Type B pancreatic cell (in vitro differentiated cells): ENCODE measurements around the gene S100A7. TPM values are rescaled to one million over a fixed set of nuclear protein-coding genes. Genes with fewer than 3 reads are reported as not detected.

Experiments used
- DNase-seq: peaks from one replicate; pipeline ENCODE4 v3.0.0; 2021; ENCODE audit warnings: mixed read lengths; ENCODE audit not compliant: unreplicated experiment; ENCODE audit errors: extremely low spot score
- H3K27ac Mint-ChIP-seq: 2 replicates; pipeline ENCODE4 v1.8.0; 2021; ENCODE audit warnings: mild to moderate bottlenecking, mixed read lengths
- H3K27me3 Mint-ChIP-seq: 2 replicates; pipeline ENCODE4 v1.8.0; 2021; ENCODE audit warnings: mixed read lengths
- H3K36me3 Mint-ChIP-seq: 2 replicates; pipeline ENCODE4 v1.8.0; 2021; ENCODE audit warnings: mixed read lengths
- H3K4me1 Mint-ChIP-seq: one replicate; pipeline ENCODE4 v1.8.0; 2021; ENCODE audit warnings: mixed read lengths; ENCODE audit not compliant: unreplicated experiment
- H3K4me3 Mint-ChIP-seq: 2 replicates; pipeline ENCODE4 v1.8.0; 2021; ENCODE audit warnings: mild to moderate bottlenecking, mixed read lengths
- H3K9me3 Mint-ChIP-seq: 2 replicates; pipeline ENCODE4 v1.8.0; 2021; ENCODE audit warnings: mixed read lengths
- total RNA-seq: library from RNA; stranded (reverse); gene quantifications from 2 replicates; pipeline ENCODE4 v1.2.1, GENCODE V29; 2021; ENCODE audit warnings: low replicate concordance
- TF ChIP-seq, protein P1 (sequence below): fragments of 200-600 bp; sonication (generic); conservative IDR thresholded peaks from 2 replicates; pipeline ENCODE4 v1.5.0; 2021; ENCODE audit warnings: antibody characterized with exemption, mild to moderate bottlenecking

The S100A7 gene
- total RNA-seq, 1 donor from 2014 or later = 6.2 TPM

DNA sequence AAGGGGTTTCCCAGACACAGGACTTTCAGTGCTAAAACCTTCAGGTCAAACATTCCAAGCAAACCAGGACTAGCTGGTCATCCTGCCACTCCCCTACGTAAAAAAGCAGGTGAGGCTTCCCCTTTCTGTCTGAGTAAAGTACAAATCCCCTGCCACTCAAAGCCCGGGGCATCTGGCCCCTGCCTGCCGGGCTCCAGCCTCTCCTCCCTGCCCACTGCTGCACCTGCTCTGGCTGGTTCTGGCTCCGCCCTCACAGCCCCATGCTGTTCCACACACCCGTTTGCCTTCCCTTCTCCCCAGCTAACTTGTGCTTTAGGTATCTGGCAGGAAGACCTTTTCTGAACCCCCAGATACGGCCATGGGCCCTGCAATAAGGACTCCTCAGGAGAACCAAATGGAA lies 23.3 kb upstream of the S100A7 start:
- peak overlapping the region; percentile 23 for H3K4me3 Mint-ChIP-seq
- H3K36me3 Mint-ChIP-seq = no peaks in the 10 kb centered on the region
- TF ChIP-seq, protein P1, sequence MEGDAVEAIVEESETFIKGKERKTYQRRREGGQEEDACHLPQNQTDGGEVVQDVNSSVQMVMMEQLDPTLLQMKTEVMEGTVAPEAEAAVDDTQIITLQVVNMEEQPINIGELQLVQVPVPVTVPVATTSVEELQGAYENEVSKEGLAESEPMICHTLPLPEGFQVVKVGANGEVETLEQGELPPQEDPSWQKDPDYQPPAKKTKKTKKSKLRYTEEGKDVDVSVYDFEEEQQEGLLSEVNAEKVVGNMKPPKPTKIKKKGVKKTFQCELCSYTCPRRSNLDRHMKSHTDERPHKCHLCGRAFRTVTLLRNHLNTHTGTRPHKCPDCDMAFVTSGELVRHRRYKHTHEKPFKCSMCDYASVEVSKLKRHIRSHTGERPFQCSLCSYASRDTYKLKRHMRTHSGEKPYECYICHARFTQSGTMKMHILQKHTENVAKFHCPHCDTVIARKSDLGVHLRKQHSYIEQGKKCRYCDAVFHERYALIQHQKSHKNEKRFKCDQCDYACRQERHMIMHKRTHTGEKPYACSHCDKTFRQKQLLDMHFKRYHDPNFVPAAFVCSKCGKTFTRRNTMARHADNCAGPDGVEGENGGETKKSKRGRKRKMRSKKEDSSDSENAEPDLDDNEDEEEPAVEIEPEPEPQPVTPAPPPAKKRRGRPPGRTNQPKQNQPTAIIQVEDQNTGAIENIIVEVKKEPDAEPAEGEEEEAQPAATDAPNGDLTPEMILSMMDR = no peak
- H3K4me1 Mint-ChIP-seq = peaks cover 19% of the 10 kb centered on the region
- DNase-seq = no peak
- H3K27ac Mint-ChIP-seq = peak overlapping the region; percentile 86
- peaks cover 4% of the 10 kb centered on the region for H3K27me3 Mint-ChIP-seq
- H3K9me3 Mint-ChIP-seq = no peaks in the 10 kb centered on the region

DNA sequence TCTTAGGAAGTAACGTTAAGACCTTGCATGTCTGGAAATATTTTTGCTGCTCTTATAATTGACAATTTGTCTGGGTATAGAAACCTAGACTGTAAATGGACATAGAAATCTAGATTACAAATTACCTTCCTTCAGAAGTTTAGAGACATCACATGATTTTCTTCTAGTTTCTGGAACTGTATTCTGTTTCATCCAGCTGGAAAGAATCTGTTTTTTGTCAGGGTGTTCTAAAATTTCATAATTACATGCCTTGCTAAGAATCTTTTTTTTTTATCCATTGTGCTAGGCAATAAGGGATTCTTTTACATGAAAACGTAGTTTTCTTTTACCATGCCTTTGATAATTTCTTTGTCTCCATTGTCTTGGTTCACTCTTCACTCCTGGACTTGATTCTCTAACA lies 20.7 kb upstream of the S100A7 start:
- TF ChIP-seq, protein P1 = no peak
- Mint-ChIP-seq H3K36me3 (no peaks in the 10 kb centered on the region), H3K27me3 (peaks cover 3% of the 10 kb centered on the region), H3K4me3 (peak overlapping the region; percentile 20), H3K9me3 (peaks cover 6% of the 10 kb centered on the region), H3K4me1 (peaks cover 29% of the 10 kb centered on the region), H3K27ac (peak overlapping the region; percentile 91)
- no peak for DNase-seq

DNA sequence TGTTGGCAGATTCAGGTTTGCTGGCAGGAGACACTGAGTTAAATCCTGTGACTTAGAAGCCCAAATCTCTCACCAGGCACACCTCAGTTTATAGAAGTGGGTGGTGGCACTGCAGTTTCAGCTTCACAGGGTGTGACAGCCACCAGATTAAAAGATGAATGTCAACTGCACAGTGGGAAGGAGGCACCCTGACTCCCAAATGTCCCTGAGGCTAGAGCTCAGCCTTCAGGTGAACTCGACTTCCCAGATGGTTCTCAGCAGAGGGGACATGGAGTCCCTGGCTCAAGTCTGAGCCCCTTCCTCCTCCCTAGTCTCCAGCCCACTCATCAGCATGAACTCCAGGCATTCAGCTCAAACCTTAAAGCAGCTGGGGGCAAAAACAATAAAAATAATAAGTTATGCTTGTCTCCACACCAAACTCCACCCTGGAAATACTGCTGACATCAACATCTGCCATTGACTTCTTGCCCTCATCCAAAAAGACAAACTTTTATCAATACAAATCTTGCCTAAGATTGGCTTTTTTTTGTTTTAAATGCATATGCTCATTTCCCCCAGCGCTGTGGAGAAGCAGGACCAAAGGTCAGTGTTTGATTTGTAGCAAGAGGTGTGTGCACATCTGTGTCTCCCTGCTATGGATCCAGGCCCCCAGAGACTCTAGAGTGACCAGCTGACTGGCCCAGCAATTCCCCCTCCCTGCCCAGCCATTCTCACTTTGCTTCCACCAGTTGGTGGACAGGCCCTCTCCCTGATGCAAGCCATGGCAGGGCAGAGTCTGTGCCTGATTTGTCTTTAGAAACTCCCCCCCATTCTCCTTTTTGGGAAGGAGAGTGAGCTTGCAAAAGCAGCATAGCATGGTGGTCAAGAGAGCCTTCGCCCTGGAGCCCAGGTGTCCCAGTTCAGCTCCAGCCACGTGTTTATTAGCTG lies 18.5 kb upstream of the S100A7 start:
- Mint-ChIP-seq H3K9me3 (peaks cover 12% of the 10 kb centered on the region), H3K4me3 (peak overlapping the region; percentile 77), H3K36me3 (peaks cover 6% of the 10 kb centered on the region), H3K4me1 (peaks cover 29% of the 10 kb centered on the region), H3K27me3 (peaks cover 3% of the 10 kb centered on the region), H3K27ac (peak overlapping the region; percentile 91)
- DNase-seq = no peak
- TF ChIP-seq, protein P1 = no peak

DNA sequence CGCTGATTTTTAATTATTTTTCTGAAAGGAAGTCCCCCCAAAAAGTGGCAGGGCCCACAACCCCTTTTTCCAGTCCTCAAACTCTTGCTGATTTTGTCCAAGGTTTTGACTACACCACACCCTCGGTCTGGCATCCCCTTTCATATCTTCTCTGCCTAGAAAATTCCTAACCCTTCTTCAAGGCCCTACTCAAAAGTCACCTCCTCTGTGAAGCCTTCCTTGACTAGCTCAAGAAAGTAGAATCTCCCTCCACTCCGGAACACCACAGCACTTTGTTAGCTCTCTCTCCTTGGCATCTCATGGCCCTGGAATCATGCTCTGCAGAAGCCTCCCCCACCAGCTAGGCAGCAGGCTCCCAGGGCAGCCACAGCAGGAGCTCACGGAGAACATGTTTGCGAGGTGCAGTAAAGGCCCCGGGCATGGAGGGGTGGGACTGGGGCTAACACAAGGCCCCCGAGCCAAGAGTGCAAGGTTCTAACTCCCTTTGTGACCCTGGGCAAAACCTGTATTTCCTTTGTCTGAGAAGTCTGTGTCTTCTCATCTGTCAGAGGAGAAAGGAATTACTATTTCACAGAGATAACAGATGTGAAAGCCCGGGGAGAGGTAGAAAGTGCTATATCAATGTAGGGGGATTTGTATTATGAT lies 17.7 kb upstream of the S100A7 start:
- peaks cover 9% of the 10 kb centered on the region for H3K36me3 Mint-ChIP-seq
- H3K27ac Mint-ChIP-seq = peak overlapping the region; percentile 91

DNA sequence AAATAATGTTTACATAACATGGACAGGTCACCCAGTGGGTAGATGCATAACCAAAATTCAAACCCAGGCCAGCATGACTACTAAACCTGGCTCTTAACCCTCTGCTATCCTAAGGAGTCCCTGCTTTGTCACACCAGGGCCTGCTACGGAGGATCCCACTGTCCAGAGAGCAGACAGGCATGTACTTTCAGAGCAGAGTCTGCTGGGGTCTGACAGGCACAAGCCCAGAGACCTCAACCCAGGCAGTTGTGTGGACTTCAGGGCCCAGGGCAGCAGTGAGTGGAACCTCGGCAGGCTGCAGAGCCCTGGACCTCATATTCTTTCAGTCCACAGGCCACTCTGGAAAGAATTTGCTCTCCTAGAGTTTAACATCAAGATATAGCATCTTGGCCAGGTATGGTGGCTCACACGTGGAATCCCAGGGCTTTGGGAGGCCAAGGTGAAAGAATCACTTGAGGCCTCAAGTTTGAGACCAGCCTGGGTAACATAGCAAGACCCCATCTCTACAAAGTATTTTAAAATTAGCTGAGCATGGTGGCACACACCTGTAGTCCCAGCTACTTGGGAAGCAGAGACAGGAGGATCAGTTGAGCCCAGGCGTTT lies 16.1 kb upstream of the S100A7 start:
- H3K4me3 Mint-ChIP-seq = no peak overlapping the region
- TF ChIP-seq, protein P1 = no peak
- peaks cover 12% of the 10 kb centered on the region for H3K36me3 Mint-ChIP-seq
- H3K27ac Mint-ChIP-seq = no peak overlapping the region
- H3K4me1 Mint-ChIP-seq = peaks cover 29% of the 10 kb centered on the region
- peaks cover 3% of the 10 kb centered on the region for H3K27me3 Mint-ChIP-seq
- H3K9me3 Mint-ChIP-seq = peaks cover 27% of the 10 kb centered on the region
- DNase-seq = no peak

More for the DNA sequence above, 17.7 kb upstream of the S100A7 start:
- Mint-ChIP-seq H3K4me1 (peaks cover 29% of the 10 kb centered on the region), H3K4me3 (peak overlapping the region; percentile 77), H3K9me3 (peaks cover 16% of the 10 kb centered on the region), H3K27me3 (peaks cover 3% of the 10 kb centered on the region)
- DNase-seq = no peak
- TF ChIP-seq, protein P1 = no peak
